Gastroesophageal sphincter (tissue), 4 donors: ENCODE measurements around the gene EXOC4. TPM values are rescaled to one million over a fixed set of nuclear protein-coding genes. Genes with fewer than 3 reads are reported as not detected.

Source experiments
- ATAC-seq: fragments of 150-250 bp; one replicate; pipeline ENCODE4 v1.9.1; 2016; ENCODE audit warnings: mild to moderate bottlenecking, moderate library complexity
- H3K27ac ChIP-seq, 4 donors: fragments of 200-600 bp; sonication (generic) in 3 of 4; 1 replicate in 3 of 4; 2 replicates in 1 of 4; pipeline ENCODE4 v1.5.1; 2016 to 2019
- H3K27me3 ChIP-seq: fragments of 200-600 bp; sonication (generic); one replicate; pipeline ENCODE4 v1.5.1; 2019
- H3K36me3 ChIP-seq, 2 donors: fragments of 200-600 bp; sonication (generic); one replicate each; pipeline ENCODE4 v1.5.1; 2019; ENCODE audit warnings: control low read depth in 1 of 2
- H3K4me1 ChIP-seq, 3 donors: fragments of 200-600 bp; sonication (generic); 1 replicate in 2 of 3; 2 replicates in 1 of 3; pipeline ENCODE4 v1.5.1; 2016 to 2019; ENCODE audit warnings: control low read depth in 2 of 3
- H3K4me3 ChIP-seq, 2 donors: fragments of 200-600 bp; sonication (generic); one replicate each; pipeline ENCODE4 v1.5.1; 2019; ENCODE audit warnings: mild to moderate bottlenecking in 1 of 2, moderate library complexity in 1 of 2
- H3K9me3 ChIP-seq, 3 donors: fragments of 200-600 bp; sonication (generic); one replicate each; pipeline ENCODE4 v1.5.1; 2017 to 2019; ENCODE audit warnings: control low read depth in 2 of 3
- CTCF ChIP-seq, 4 experiments: fragments of 200-600 bp in 2 of 4; fragments of 450-650 bp in 2 of 4; sonication (generic) in 1 of 4; IDR thresholded peaks; one replicate each; pipeline ENCODE4 v1.5.1; 2017 to 2019; ENCODE audit warnings: antibody characterized with exemption in 4 of 4, mild to moderate bottlenecking in 2 of 4, moderate library complexity in 2 of 4
- EP300 ChIP-seq: sonication (generic); formaldehyde crosslinking; IDR thresholded peaks from one replicate; pipeline ENCODE4 v1.6.1; 2017; ENCODE audit warnings: antibody characterized with exemption, mild to moderate bottlenecking
- POLR2A ChIP-seq, 2 donors: fragments of 450-650 bp; IDR thresholded peaks; one replicate each; pipeline ENCODE4 v1.6.1; 2017; ENCODE audit warnings: antibody characterized with exemption in 2 of 2, mild to moderate bottlenecking in 2 of 2, moderate library complexity in 1 of 2
- POLR2AphosphoS5 ChIP-seq: sonication (generic); formaldehyde crosslinking; IDR thresholded peaks from one replicate; pipeline ENCODE4 v1.6.1; 2017; ENCODE audit warnings: antibody characterized with exemption
- WGBS, 2 donors: methylation state at CpG; one replicate each; pipeline ENCODE4 v1.1.5; 2018; ENCODE audit warnings: low coverage in 1 of 2; 5-methylcytosine and 5-hydroxymethylcytosine counted together
- total RNA-seq, 4 donors: library from RNA; depleted of rRNA; stranded (reverse); fragments of >200 nt; gene quantifications; one replicate each; pipeline ENCODE4 v1.1.0, GENCODE V29; 2016

Gene EXOC4
- total RNA-seq, 4 donors from 2014 or later: 46.3 to 85.8 (median 51.9) TPM

- WGBS, 2 donors: 53 to 82% methylated on average over 2 to 5 of the region's 7 CpGs
- TF ChIP-seq POLR2AphosphoS5 (no peak), CTCF (IDR thresholded peaks at IDR 0.05) (no peak), POLR2A (IDR thresholded peaks at IDR 0.05) (no peak), EP300 (no peak)
- Histone ChIP-seq H3K27ac (no peak overlapping the region), H3K4me3 (no peak overlapping the region), H3K36me3 (no peaks in the 10 kb centered on the region), H3K9me3 (no peaks in the 10 kb centered on the region), H3K27me3 (no peaks in the 10 kb centered on the region), H3K4me1 (no peaks in the 10 kb centered on the region)
- no peak for ATAC-seq
Measured at GRCh38 chr7:133781486-133782090, 528.7 kb downstream of the EXOC4 start.

- Histone ChIP-seq H3K36me3 (no peaks in the 10 kb centered on the region), H3K4me1 (no peaks in the 10 kb centered on the region), H3K4me3 (no peak overlapping the region), H3K27me3 (no peaks in the 10 kb centered on the region), H3K9me3 (no peaks in the 10 kb centered on the region), H3K27ac (no peak overlapping the region)
- WGBS, 2 donors: 87 to 98% methylated on average over 4 to 5 of the region's 5 CpGs
- no peak for ATAC-seq
- no peak for TF ChIP-seq EP300
- no peak for TF ChIP-seq POLR2AphosphoS5
- no peak for TF ChIP-seq CTCF (IDR thresholded peaks at IDR 0.05)
- no peak for TF ChIP-seq POLR2A (IDR thresholded peaks at IDR 0.05)
Measured at GRCh38 chr7:133782470-133782869, 529.6 kb downstream of the EXOC4 start.

- no peak for ATAC-seq
- no peaks in the 10 kb centered on the region for H3K4me1 ChIP-seq
- H3K4me3 ChIP-seq: no peak overlapping the region
- H3K36me3 ChIP-seq: no peaks in the 10 kb centered on the region
- no peak for TF ChIP-seq POLR2A (IDR thresholded peaks at IDR 0.05)
- TF ChIP-seq CTCF (IDR thresholded peaks at IDR 0.05): no peak
- TF ChIP-seq EP300: no peak
- no peak for TF ChIP-seq POLR2AphosphoS5
- H3K9me3 ChIP-seq: no peaks in the 10 kb centered on the region
- H3K27ac ChIP-seq: no peak overlapping the region
- no peaks in the 10 kb centered on the region for H3K27me3 ChIP-seq
- WGBS, 2 donors: 87 to 94% methylated on average over 2 of the region's 2 CpGs
Measured at GRCh38 chr7:133783276-133783675, 530.4 kb downstream of the EXOC4 start.

- no peak for ATAC-seq
- Histone ChIP-seq H3K9me3 (no peaks in the 10 kb centered on the region), H3K4me3 (no peak overlapping the region), H3K27ac (no peak overlapping the region), H3K27me3 (no peaks in the 10 kb centered on the region), H3K36me3 (no peaks in the 10 kb centered on the region), H3K4me1 (no peaks in the 10 kb centered on the region)
- TF ChIP-seq POLR2A (IDR thresholded peaks at IDR 0.05) (no peak), POLR2AphosphoS5 (no peak), EP300 (no peak), CTCF (IDR thresholded peaks at IDR 0.05) (no peak)
- 63 to 76% methylated on average over 2 to 4 of the region's 4 CpGs for WGBS, 2 donors
Measured at GRCh38 chr7:133784486-133785001, 531.7 kb downstream of the EXOC4 start.

- Histone ChIP-seq H3K9me3 (no peaks in the 10 kb centered on the region), H3K27me3 (no peaks in the 10 kb centered on the region), H3K4me1 (no peaks in the 10 kb centered on the region), H3K4me3 (no peak overlapping the region), H3K27ac (no peak overlapping the region), H3K36me3 (no peaks in the 10 kb centered on the region)
- ATAC-seq: no peak
- WGBS, 2 donors: 58 to 60% methylated on average over 3 of the region's 3 CpGs
- TF ChIP-seq EP300: no peak
- no peak for TF ChIP-seq POLR2A (IDR thresholded peaks at IDR 0.05)
- no peak for TF ChIP-seq POLR2AphosphoS5
- TF ChIP-seq CTCF (IDR thresholded peaks at IDR 0.05): no peak
Measured at GRCh38 chr7:133786401-133786937, 533.6 kb downstream of the EXOC4 start.
